Upper lobe of left lung (tissue), 4 donors: Measurements from ENCODE around the gene POR.

Experiments
- EP300 ChIP-seq, 4 donors: sonication (generic); formaldehyde crosslinking; IDR thresholded peaks; one replicate each; pipeline ENCODE4 v1.5.1; 2017; ENCODE audit warnings: antibody characterized with exemption in 4 of 4, control low read depth in 2 of 4
- POLR2A ChIP-seq, 4 donors: fragments of 450-650 bp; IDR thresholded peaks; one replicate each; pipeline ENCODE4 v1.5.1; 2016 to 2017; ENCODE audit warnings: antibody characterized with exemption in 4 of 4, mild to moderate bottlenecking in 2 of 4
- POLR2AphosphoS5 ChIP-seq, 2 donors: sonication (generic); formaldehyde crosslinking; IDR thresholded peaks; one replicate each; pipeline ENCODE4 v1.5.1; 2017; ENCODE audit warnings: antibody characterized with exemption in 2 of 2
- TF ChIP-seq, protein P1 (sequence below), 6 experiments: fragments of 450-650 bp in 4 of 6; fragments of 200-600 bp in 2 of 6; sonication (generic) in 2 of 6; IDR thresholded peaks; one replicate each; pipeline ENCODE4 v1.5.1; 2016 to 2019; ENCODE audit warnings: antibody characterized with exemption in 6 of 6

DNA sequence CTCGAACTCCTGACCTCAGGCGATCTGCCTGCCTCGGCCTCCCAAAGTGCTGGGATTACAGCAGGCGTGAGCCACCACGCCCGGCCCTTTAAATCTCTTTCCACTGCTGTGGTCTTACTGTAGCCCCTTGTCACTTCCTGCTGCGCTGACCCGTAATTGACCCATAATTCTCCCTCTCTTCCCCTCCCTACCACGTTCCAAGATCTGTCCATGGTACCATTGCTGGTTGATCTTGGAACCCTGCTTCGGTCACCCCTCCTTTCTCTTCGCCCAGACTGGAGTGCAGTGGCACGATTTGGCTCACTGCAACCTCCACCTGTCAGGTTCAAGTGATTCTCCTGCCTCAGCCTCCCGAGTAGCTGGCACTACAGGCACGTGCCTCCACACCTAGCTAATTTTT, 6.5 kb downstream of the POR start:
- TF ChIP-seq POLR2A (IDR thresholded peaks at IDR 0.05) (no peak), POLR2AphosphoS5 (IDR thresholded peaks at IDR 0.05) (no peak), EP300 (IDR thresholded peaks at IDR 0.05) (no peak)
- TF ChIP-seq, protein P1, sequence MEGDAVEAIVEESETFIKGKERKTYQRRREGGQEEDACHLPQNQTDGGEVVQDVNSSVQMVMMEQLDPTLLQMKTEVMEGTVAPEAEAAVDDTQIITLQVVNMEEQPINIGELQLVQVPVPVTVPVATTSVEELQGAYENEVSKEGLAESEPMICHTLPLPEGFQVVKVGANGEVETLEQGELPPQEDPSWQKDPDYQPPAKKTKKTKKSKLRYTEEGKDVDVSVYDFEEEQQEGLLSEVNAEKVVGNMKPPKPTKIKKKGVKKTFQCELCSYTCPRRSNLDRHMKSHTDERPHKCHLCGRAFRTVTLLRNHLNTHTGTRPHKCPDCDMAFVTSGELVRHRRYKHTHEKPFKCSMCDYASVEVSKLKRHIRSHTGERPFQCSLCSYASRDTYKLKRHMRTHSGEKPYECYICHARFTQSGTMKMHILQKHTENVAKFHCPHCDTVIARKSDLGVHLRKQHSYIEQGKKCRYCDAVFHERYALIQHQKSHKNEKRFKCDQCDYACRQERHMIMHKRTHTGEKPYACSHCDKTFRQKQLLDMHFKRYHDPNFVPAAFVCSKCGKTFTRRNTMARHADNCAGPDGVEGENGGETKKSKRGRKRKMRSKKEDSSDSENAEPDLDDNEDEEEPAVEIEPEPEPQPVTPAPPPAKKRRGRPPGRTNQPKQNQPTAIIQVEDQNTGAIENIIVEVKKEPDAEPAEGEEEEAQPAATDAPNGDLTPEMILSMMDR (IDR thresholded peaks at IDR 0.05) = no peak
